IMR-90 (cell line): ENCODE measurements around the gene COG7. TPM values are rescaled to one million over a fixed set of nuclear protein-coding genes. Genes with fewer than 3 reads are reported as not detected.

Experiments
- ATAC-seq: fragments of 200-7000 bp; cut with Tn5 transposase; 2 replicates; pipeline ENCODE4 v1.9.1; 2020; ENCODE audit warnings: low read depth, mild to moderate bottlenecking, moderate library complexity
- BruUV-seq: library from RNA; stranded (reverse); fragments of 400-500 nt; replicated peaks from 2 replicates; lab custom pipeline; 2021; lab: Mats Ljungman, UMichigan
- CTCF ChIA-PET: fragments of 300-600 bp; formaldehyde crosslinking; extraction: SDS; loops from one replicate; lab custom pipeline; 2021; ENCODE audit warnings: antibody characterized with exemption; lab: Yijun Ruan, JAX
- POLR2A ChIA-PET: fragments of 300-600 bp; sonication (Branson Sonifier 250); formaldehyde crosslinking; loops from one replicate; lab custom pipeline; 2022; ENCODE audit warnings: antibody characterized with exemption; ENCODE audit not compliant: unreplicated experiment; lab: Charles Lee
- DNase-seq: peaks from one replicate; pipeline ENCODE4 v3.0.0; 2013
- H2AFZ ChIP-seq: replicated peaks from 2 replicates; pipeline ENCODE3; 2013; ENCODE audit warnings: low read length, mild to moderate bottlenecking; ENCODE audit not compliant: poor library complexity
- H2AK5ac ChIP-seq: 2 replicates; pipeline ENCODE4 v1.6.1; 2013; ENCODE audit warnings: low read depth, low read length, inconsistent platforms
- H2AK9ac ChIP-seq: replicated peaks from 2 replicates; pipeline ENCODE3; 2013; ENCODE audit warnings: mild to moderate bottlenecking, low read depth, low read length, moderate library complexity; ENCODE audit not compliant: poor library complexity
- H2BK120ac ChIP-seq: 2 replicates; pipeline ENCODE4 v1.6.1; 2013; ENCODE audit warnings: low read depth, low read length, inconsistent platforms
- H2BK15ac ChIP-seq: 3 replicates; pipeline ENCODE4 v1.6.1; 2013; ENCODE audit warnings: low read depth, low read length, inconsistent platforms
- H2BK20ac ChIP-seq: 2 replicates; pipeline ENCODE4 v1.6.1; 2013; ENCODE audit warnings: low read depth, mild to moderate bottlenecking, inconsistent platforms, low read length, moderate library complexity
- H2BK5ac ChIP-seq: 2 replicates; pipeline ENCODE4 v1.6.1; 2013; ENCODE audit warnings: mild to moderate bottlenecking, low read depth, low read length, inconsistent platforms; ENCODE audit not compliant: poor library complexity, severe bottlenecking
- H3K14ac ChIP-seq: replicated peaks from 2 replicates; pipeline ENCODE4 v1.6.1; 2013; ENCODE audit warnings: low read depth, low read length, inconsistent platforms
- H3K18ac ChIP-seq: 2 replicates; pipeline ENCODE4 v1.6.1; 2013; ENCODE audit warnings: low read depth, low read length, control low read depth
- H3K23ac ChIP-seq: 2 replicates; pipeline ENCODE4 v1.6.1; 2013; ENCODE audit warnings: low read depth, low read length, inconsistent platforms
- H3K27ac ChIP-seq: 2 replicates; pipeline ENCODE4 v1.5.1; 2013; ENCODE audit warnings: mild to moderate bottlenecking, control low read depth, low read length; ENCODE audit not compliant: insufficient read depth
- H3K27me3 ChIP-seq: 2 replicates; pipeline ENCODE4 v1.6.1; 2013; ENCODE audit warnings: low read length; ENCODE audit not compliant: control insufficient read depth, insufficient read depth
- H3K36me3 ChIP-seq: 2 replicates; pipeline ENCODE4 v1.6.1; 2013; ENCODE audit warnings: low read length, mixed read lengths; ENCODE audit not compliant: control insufficient read depth, insufficient read depth
- H3K4ac ChIP-seq: 2 replicates; pipeline ENCODE4 v1.6.1; 2013; ENCODE audit warnings: low read depth, low read length, inconsistent platforms
- H3K4me1 ChIP-seq: 2 replicates; pipeline ENCODE4 v1.6.1; 2013; ENCODE audit warnings: low read length, mixed read lengths; ENCODE audit not compliant: control insufficient read depth, insufficient read depth
- H3K4me2 ChIP-seq: 2 replicates; pipeline ENCODE4 v1.6.1; 2013; ENCODE audit warnings: low read depth, mild to moderate bottlenecking, control low read depth, low read length, moderate library complexity
- H3K4me3 ChIP-seq: 2 replicates; pipeline ENCODE4 v1.5.1; 2013; ENCODE audit warnings: low read depth, mild to moderate bottlenecking, control low read depth, low read length, moderate library complexity; ENCODE audit not compliant: insufficient read depth
- H3K56ac ChIP-seq: 2 replicates; pipeline ENCODE4 v1.6.1; 2013; ENCODE audit warnings: low read length, inconsistent platforms; ENCODE audit not compliant: insufficient read depth; ENCODE audit errors: extremely low read depth
- H3K79me1 ChIP-seq, 2 experiments: 2 replicates each; pipeline ENCODE4 v1.6.1; 2013; ENCODE audit warnings: low read length in 2 of 2, inconsistent platforms in 1 of 2, low read depth in 1 of 2
- H3K9ac ChIP-seq: 2 replicates; pipeline ENCODE4 v1.6.1; 2013; ENCODE audit warnings: low read depth, low read length, control low read depth
- H3K9me1 ChIP-seq: 2 replicates; pipeline ENCODE4 v1.6.1; 2013; ENCODE audit warnings: low read length, inconsistent platforms; ENCODE audit not compliant: insufficient read depth
- H3K9me3 ChIP-seq: 2 replicates; pipeline ENCODE4 v1.6.1; 2013; ENCODE audit warnings: low read length; ENCODE audit not compliant: control insufficient read depth, insufficient read depth
- H4K20me1 ChIP-seq: 2 replicates; pipeline ENCODE4 v1.6.1; 2013; ENCODE audit warnings: low read length, inconsistent platforms; ENCODE audit not compliant: insufficient read depth
- H4K5ac ChIP-seq: 2 replicates; pipeline ENCODE4 v1.6.1; 2013; ENCODE audit warnings: mild to moderate bottlenecking, low read depth, low read length, control low read depth
- H4K8ac ChIP-seq, 2 experiments: 2 replicates each; pipeline ENCODE4 v1.6.1; 2013; ENCODE audit warnings: low read depth in 2 of 2, low read length in 2 of 2, control low read depth in 1 of 2, inconsistent platforms in 1 of 2
- H4K91ac ChIP-seq: 2 replicates; pipeline ENCODE4 v1.6.1; 2013; ENCODE audit warnings: low read depth, low read length, inconsistent platforms; ENCODE audit not compliant: insufficient read depth
- BHLHE40 ChIP-seq: fragments of 150-350 bp; IDR thresholded peaks from 2 replicates; pipeline ENCODE4 v1.6.1; 2016; ENCODE audit warnings: mild to moderate bottlenecking, low read depth, low read length
- CEBPB ChIP-seq: IDR thresholded peaks from 2 replicates; pipeline ENCODE4 v1.6.1; 2012; ENCODE audit warnings: low read depth, low read length, improper control_type of control experiment
- CHD1 ChIP-seq: IDR thresholded peaks from 2 replicates; pipeline ENCODE4 v1.6.1; 2012; ENCODE audit warnings: low read depth, low read length, improper control_type of control experiment
- FOS ChIP-seq: fragments of 150-350 bp; IDR thresholded peaks from 2 replicates; pipeline ENCODE4 v1.6.1; 2016; ENCODE audit warnings: low read depth, low read length
- MAFK ChIP-seq: IDR thresholded peaks from 2 replicates; pipeline ENCODE4 v1.6.1; 2012; ENCODE audit warnings: low read depth, low read length, improper control_type of control experiment
- MAZ ChIP-seq: IDR thresholded peaks from 2 replicates; pipeline ENCODE4 v1.6.1; 2012; ENCODE audit warnings: low read depth, mild to moderate bottlenecking, low read length, improper control_type of control experiment, moderate library complexity, borderline replicate concordance
- NFE2L2 ChIP-seq: fragments of 150-350 bp; IDR thresholded peaks from 2 replicates; pipeline ENCODE4 v1.6.1; 2016; ENCODE audit warnings: low read depth, mild to moderate bottlenecking, low read length
- POLR2A ChIP-seq: IDR thresholded peaks from 2 replicates; pipeline ENCODE4 v1.6.1; 2012; ENCODE audit warnings: mild to moderate bottlenecking, low read depth, low read length
- RAD21 ChIP-seq: IDR thresholded peaks from 2 replicates; pipeline ENCODE4 v1.6.1; 2012; ENCODE audit warnings: low read length, improper control_type of control experiment
- RCOR1 ChIP-seq: IDR thresholded peaks from 2 replicates; pipeline ENCODE4 v1.6.1; 2012; ENCODE audit warnings: mild to moderate bottlenecking, low read length, improper control_type of control experiment; ENCODE audit not compliant: insufficient replicate concordance
- RFX5 ChIP-seq: IDR thresholded peaks from 2 replicates; pipeline ENCODE4 v1.8.0; 2012; ENCODE audit warnings: low read depth, mild to moderate bottlenecking, low read length, moderate library complexity
- SMC3 ChIP-seq: fragments of 150-350 bp; IDR thresholded peaks from 2 replicates; pipeline ENCODE4 v1.6.1; 2016; ENCODE audit warnings: low read depth, mild to moderate bottlenecking, antibody characterized with exemption, low read length, moderate library complexity
- WGBS, 2 experiments: methylation state at CpG; one replicate each; pipeline versions ENCODE4 v1.1.5 to v1.1.7; 2013; ENCODE audit warnings: missing lambda C conversion rate in 2 of 2; ENCODE audit not compliant: insufficient read length in 1 of 2; ENCODE audit errors: extremely low coverage in 2 of 2; 5-methylcytosine and 5-hydroxymethylcytosine counted together
- dilution Hi-C: fragments of 300-500 bp; cut with HindIII; formaldehyde crosslinking; loops from one replicate; pipeline ENCODE4 v1.14.3; 2018; ENCODE audit warnings: low sequenced_read_pairs; ENCODE audit not compliant: unreplicated experiment
- in situ Hi-C: fragments of 300-500 bp; cut with MboI; formaldehyde crosslinking; loops from 3 replicates; pipeline ENCODE4 v1.14.3; 2019; ENCODE audit warnings: low sequenced_read_pairs, inconsistent platforms, mixed read lengths
- intact Hi-C: fragments of 100-400 bp; cut with micrococcal nuclease; formaldehyde crosslinking; loops from 2 replicates; pipeline ENCODE4 v1.10.0; 2022
- polyA plus RNA-seq, 3 experiments: library from polyadenylated mRNA; depleted of rRNA; stranded (reverse); fragments of >200 nt; gene quantifications; 2 replicates each; pipeline ENCODE4 v1.2.3, GENCODE V29; 2012; ENCODE audit warnings: low replicate concordance in 1 of 3
- total RNA-seq: library from RNA; depleted of rRNA; stranded (reverse); fragments of >200 nt; gene quantifications from 2 replicates; pipeline ENCODE4 v1.2.3, GENCODE V29; 2012
- TF ChIP-seq, protein P1 (sequence below): fragments of 150-350 bp; IDR thresholded peaks from 2 replicates; pipeline ENCODE4 v1.6.1; 2017; ENCODE audit warnings: mild to moderate bottlenecking, antibody characterized with exemption, low read length, low read depth
- TF ChIP-seq, protein P2 (sequence below): conservative IDR thresholded peaks from 2 replicates; pipeline ENCODE4 v1.5.1; 2012; ENCODE audit warnings: mild to moderate bottlenecking, low read depth, low read length, improper control_type of control experiment

COG7 gene
- total and polyA plus RNA-seq, 2 of the 4 experiments (the other 2 are of a cell fraction) = 28.5 to 43.7 TPM

DNA sequence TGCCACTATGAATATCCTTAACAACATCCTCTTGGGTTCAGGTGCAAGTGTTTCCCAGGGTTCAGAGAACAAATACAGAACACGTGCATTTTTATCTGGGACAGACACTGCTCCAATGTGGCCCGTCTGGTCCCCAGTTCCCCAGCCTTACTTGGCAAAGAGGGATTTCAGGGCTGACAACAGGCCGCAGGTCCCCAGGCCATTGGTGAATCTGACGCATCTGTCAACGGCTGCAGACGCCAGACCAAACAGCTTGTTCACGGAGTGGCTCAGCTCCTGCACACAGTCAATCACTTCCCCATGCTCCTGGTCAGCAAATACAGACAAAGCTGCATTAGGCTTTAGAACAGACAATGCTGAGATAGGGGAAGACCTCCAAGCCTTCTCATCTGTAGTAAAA is 36.2 kb downstream of the COG7 start (continued):
- TF ChIP-seq RCOR1 = no peak
- no peak for TF ChIP-seq BHLHE40
- no peak for TF ChIP-seq CEBPB
- TF ChIP-seq MAFK = no peak

DNA sequence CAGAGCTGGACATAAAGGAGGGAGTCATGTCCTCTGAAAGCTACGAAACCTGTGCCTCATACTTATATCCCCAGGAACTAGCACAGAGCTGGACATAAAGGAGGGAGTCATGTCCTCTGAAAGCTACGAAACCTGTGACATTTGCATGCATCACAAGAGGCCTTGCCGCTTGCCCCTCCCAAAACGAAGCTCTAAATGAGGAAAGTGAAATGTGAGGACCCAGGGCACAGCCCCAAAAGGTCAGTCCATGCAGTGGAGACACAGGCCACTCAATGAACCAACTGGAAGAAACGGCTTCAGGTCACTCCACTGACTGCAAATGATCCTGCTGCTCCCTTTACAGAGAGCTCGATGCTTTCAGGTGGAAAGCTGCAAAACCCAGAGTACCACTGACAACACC is 38.3 kb downstream of the COG7 start:
- Histone ChIP-seq H3K9ac (no peak overlapping the region), H3K27ac (no peak overlapping the region), H3K23ac (no peak overlapping the region), H2BK5ac (no peak overlapping the region), H2AK9ac (no peak overlapping the region), H4K20me1 (no peaks in the 10 kb centered on the region), H3K14ac (no peak overlapping the region), H3K18ac (no peak overlapping the region), H3K36me3 (peaks cover 51% of the 10 kb centered on the region), H2BK120ac (no peak overlapping the region), H4K91ac (no peak overlapping the region), H3K4me3 (no peak overlapping the region), H4K8ac (no peak overlapping the region), H3K4me2 (no peak overlapping the region), H3K9me3 (no peaks in the 10 kb centered on the region), H3K56ac (no peak overlapping the region), H2BK20ac (no peak overlapping the region), H3K79me1 (no peaks in the 10 kb centered on the region; a peak in 1 of 4 replicates), H2AK5ac (no peak overlapping the region), H3K27me3 (no peaks in the 10 kb centered on the region), H2BK15ac (no peak overlapping the region), H3K4ac (no peak overlapping the region), H3K4me1 (peaks cover 4% of the 10 kb centered on the region; the same call in 1 of the 2 replicates), H3K9me1 (peaks cover 4% of the 10 kb centered on the region; the same call in 1 of the 2 replicates), H2AFZ (no peak overlapping the region), H4K5ac (no peak overlapping the region)
- BruUV-seq = no TSS peak
- WGBS, 2 experiments = 100% methylated on average over 3 of the region's 6 CpGs; no CpG with 5 or more reads in 1 of the 2 experiments
- ATAC-seq (no peak), DNase-seq (no peak)
- in situ Hi-C loops (no loop called here), intact Hi-C loops (no loop called here), dilution Hi-C loops (no loop called here)
- CTCF ChIA-PET = interaction anchor here (1.0 kb wide), 1 partner anchor 19 kb away, joined by 3 read pairs; no protein-coding TSS in a partner anchor
- POLR2A ChIA-PET = no interaction called here
- TF ChIP-seq SMC3 (no peak), POLR2A (no peak), CHD1 (no peak), MAFK (no peak), CEBPB (no peak), BHLHE40 (no peak), FOS (no peak), NFE2L2 (no peak), MAZ (no peak), RAD21 (no peak), RCOR1 (no peak), RFX5 (no peak)
- TF ChIP-seq, protein P1, sequence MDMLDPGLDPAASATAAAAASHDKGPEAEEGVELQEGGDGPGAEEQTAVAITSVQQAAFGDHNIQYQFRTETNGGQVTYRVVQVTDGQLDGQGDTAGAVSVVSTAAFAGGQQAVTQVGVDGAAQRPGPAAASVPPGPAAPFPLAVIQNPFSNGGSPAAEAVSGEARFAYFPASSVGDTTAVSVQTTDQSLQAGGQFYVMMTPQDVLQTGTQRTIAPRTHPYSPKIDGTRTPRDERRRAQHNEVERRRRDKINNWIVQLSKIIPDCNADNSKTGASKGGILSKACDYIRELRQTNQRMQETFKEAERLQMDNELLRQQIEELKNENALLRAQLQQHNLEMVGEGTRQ = no peak
- TF ChIP-seq, protein P2, sequence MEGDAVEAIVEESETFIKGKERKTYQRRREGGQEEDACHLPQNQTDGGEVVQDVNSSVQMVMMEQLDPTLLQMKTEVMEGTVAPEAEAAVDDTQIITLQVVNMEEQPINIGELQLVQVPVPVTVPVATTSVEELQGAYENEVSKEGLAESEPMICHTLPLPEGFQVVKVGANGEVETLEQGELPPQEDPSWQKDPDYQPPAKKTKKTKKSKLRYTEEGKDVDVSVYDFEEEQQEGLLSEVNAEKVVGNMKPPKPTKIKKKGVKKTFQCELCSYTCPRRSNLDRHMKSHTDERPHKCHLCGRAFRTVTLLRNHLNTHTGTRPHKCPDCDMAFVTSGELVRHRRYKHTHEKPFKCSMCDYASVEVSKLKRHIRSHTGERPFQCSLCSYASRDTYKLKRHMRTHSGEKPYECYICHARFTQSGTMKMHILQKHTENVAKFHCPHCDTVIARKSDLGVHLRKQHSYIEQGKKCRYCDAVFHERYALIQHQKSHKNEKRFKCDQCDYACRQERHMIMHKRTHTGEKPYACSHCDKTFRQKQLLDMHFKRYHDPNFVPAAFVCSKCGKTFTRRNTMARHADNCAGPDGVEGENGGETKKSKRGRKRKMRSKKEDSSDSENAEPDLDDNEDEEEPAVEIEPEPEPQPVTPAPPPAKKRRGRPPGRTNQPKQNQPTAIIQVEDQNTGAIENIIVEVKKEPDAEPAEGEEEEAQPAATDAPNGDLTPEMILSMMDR = no peak
